ENCODE measurements around the gene OCEL1.

OCEL1 gene

GRCh38 chr19:17232258-17232657 lies 6.2 kb downstream of the OCEL1 start:
- H3K4me3 ChIP-seq (replicated peaks in 1 of 2; ENCODE audit: low read depth in 2 of 2, low read length in 2 of 2) = no peak overlapping the region
- no peak for DNase-seq (ENCODE audit: low read depth in 2 of 2)
- TF ChIP-seq CTCF (IDR thresholded peaks at IDR 0.05; ENCODE audit: low read depth, low read length) = no peak

- peak; percentile 49 to 54 for DNase-seq (ENCODE audit: low read depth in 2 of 2)
- H3K4me3 ChIP-seq (replicated peaks in 1 of 2; ENCODE audit: low read depth in 2 of 2, low read length in 2 of 2) = peak overlapping the region; percentile 44 to 66
- no peak for TF ChIP-seq CTCF (IDR thresholded peaks at IDR 0.05; ENCODE audit: low read depth, low read length)
Observed at GRCh38 chr19:17234911-17235299, 8.9 kb downstream of the OCEL1 start.

- peak overlapping the region; percentile 44 to 66 for H3K4me3 ChIP-seq (replicated peaks in 1 of 2; ENCODE audit: low read depth in 2 of 2, low read length in 2 of 2)
- peak; percentile 26 for TF ChIP-seq CTCF (IDR thresholded peaks at IDR 0.05; ENCODE audit: low read depth, low read length)
- DNase-seq (ENCODE audit: low read depth in 2 of 2) = peak; percentile 62 to 78
Observed at GRCh38 chr19:17235300-17235970, 9.4 kb downstream of the OCEL1 start.

GRCh38 chr19:17235971-17236777 lies 10.1 kb downstream of the OCEL1 start:
- peak; percentile 41 to 48 for DNase-seq (ENCODE audit: low read depth in 2 of 2)
- H3K4me3 ChIP-seq (replicated peaks in 1 of 2; ENCODE audit: low read depth in 2 of 2, low read length in 2 of 2) = peak overlapping the region in 1 of 2 donors; percentile 66
- no peak for TF ChIP-seq CTCF (IDR thresholded peaks at IDR 0.05; ENCODE audit: low read depth, low read length)

GRCh38 chr19:17236811-17237543 lies 11.0 kb downstream of the OCEL1 start:
- no peak overlapping the region for H3K4me3 ChIP-seq (replicated peaks in 1 of 2; ENCODE audit: low read depth in 2 of 2, low read length in 2 of 2)
- no peak for TF ChIP-seq CTCF (IDR thresholded peaks at IDR 0.05; ENCODE audit: low read depth, low read length)
- DNase-seq (ENCODE audit: low read depth in 2 of 2) = no peak

GRCh38 chr19:17237747-17238706 lies 12.0 kb downstream of the OCEL1 start:
- TF ChIP-seq CTCF (IDR thresholded peaks at IDR 0.05; ENCODE audit: low read depth, low read length) = no peak
- H3K4me3 ChIP-seq (replicated peaks in 1 of 2; ENCODE audit: low read depth in 2 of 2, low read length in 2 of 2) = no peak overlapping the region
- DNase-seq (ENCODE audit: low read depth in 2 of 2) = no peak
